ENCODE measurements around the gene POMT2. TPM values are rescaled to one million over a fixed set of nuclear protein-coding genes. Genes with fewer than 3 reads are reported as not detected.
"Not testable (repeated sequence)": the region's sequence is repeated elsewhere in the genome, so short reads cannot be mapped to it uniquely, and the experiment has no call there.

Gene POMT2
- total and polyA plus RNA-seq, 4 experiments from 2014 or later = 0.86 to 15.2 (median 7.1) TPM

DNA sequence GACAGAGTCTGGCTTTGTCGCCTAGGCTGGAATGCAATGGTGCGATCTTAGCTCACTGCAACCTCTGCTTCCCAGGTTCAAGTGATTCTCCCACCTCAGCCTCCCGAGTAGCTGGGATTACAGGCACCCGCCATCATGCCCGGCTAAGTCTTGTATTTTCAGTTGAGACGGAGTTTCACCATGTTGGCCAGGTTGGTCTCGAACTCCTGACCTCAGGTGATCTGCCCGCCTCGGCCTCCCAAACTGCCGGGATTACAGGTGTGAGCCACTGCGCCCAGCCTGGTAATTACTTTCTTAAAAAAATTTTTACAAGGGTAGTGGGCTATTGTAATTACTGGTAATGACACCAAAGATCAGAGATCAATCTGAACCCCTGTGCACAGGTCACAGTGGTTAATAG, 1.9 kb downstream of the POMT2 start:
- DNase-seq; POLR2A ChIA-PET (ENCODE audit: partially characterized antibody); H3K27ac ChIP-seq (ENCODE audit: low read depth, low read length); H3K36me3 Mint-ChIP-seq; H3K27me3 Mint-ChIP-seq; H3K9me3 Mint-ChIP-seq; H3K36me3 ChIP-seq (ENCODE audit: insufficient read depth, low read length); H3K9me3 ChIP-seq (ENCODE audit: control insufficient read depth in 1 of 2, low read length in 2 of 2); CTCF ChIA-PET (ENCODE audit: partially characterized antibody); H3K27me3 ChIP-seq (ENCODE audit: insufficient read depth, low read length); H3K4me3 ChIP-seq (ENCODE audit: low read length in 2 of 2): not testable (repeated sequence)
- intact Hi-C loops (cut with micrococcal nuclease) = loop anchor here (5.0 kb wide), 1 partner anchor 181 kb away; no protein-coding TSS in a partner anchor
- peaks cover 12% of the 10 kb centered on the region for H3K4me1 ChIP-seq (ENCODE audit: insufficient read depth, low read length)
- peak overlapping the region in 1 of 8 donors; percentile 6 for H3K4me3 Mint-ChIP-seq
- H3K4me1 Mint-ChIP-seq = peaks cover 8 to 27% (median 14%) of the 10 kb centered on the region in 4 donors
- H3K27ac Mint-ChIP-seq = peak overlapping the region in 1 of 7 donors; percentile 10

DNA sequence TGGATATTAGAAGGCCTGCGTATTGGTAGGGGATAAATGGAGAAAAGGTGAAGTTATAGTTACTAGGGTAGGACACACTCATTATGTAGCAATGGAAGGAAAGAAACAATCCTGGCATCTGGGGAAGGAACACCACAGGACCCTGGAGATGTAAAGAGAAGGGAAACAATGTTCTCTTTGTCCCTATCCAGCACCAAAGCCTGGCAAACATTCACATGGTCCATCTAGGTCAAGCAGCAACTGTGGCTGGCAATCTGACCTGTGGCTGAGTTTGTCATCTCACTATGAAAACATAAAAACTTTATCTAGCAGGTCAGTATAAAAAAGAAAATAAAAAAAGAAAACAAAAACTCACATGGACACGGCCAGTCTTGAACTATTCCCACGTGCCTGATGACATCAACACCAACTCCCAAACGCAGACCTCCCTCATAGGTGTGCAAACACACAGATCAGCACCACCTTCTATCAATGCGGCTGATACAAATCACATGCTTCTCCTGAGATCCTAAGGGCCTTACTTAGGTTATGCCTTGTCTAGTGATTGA, 2.6 kb downstream of the POMT2 start:
- Mint-ChIP-seq H3K4me1 (peaks cover 8 to 27% (median 14%) of the 10 kb centered on the region in 4 donors), H3K27me3 (no peaks in the 10 kb centered on the region), H3K27ac (no peak overlapping the region), H3K36me3 (peaks cover 0 to 9% of the 10 kb centered on the region in 2 donors), H3K9me3 (no peaks in the 10 kb centered on the region), H3K4me3 (no peak overlapping the region)
- ChIA-PET POLR2A (ENCODE audit: partially characterized antibody) (no interaction called here), CTCF (ENCODE audit: partially characterized antibody) (no interaction called here)
- peaks cover 12% of the 10 kb centered on the region for H3K4me1 ChIP-seq (ENCODE audit: insufficient read depth, low read length)
- no peak for DNase-seq
- H3K36me3 ChIP-seq (ENCODE audit: insufficient read depth, low read length) = no peaks in the 10 kb centered on the region
- H3K27ac ChIP-seq (ENCODE audit: low read depth, low read length) = no peak overlapping the region
- H3K4me3 ChIP-seq (ENCODE audit: low read length in 2 of 2) = no peak overlapping the region
- no peaks in the 10 kb centered on the region for H3K27me3 ChIP-seq (ENCODE audit: insufficient read depth, low read length)
- no peaks in the 10 kb centered on the region for H3K9me3 ChIP-seq (ENCODE audit: control insufficient read depth in 1 of 2, low read length in 2 of 2)
- intact Hi-C loops (cut with micrococcal nuclease) = loop anchor here (5.0 kb wide), 1 partner anchor 181 kb away; no protein-coding TSS in a partner anchor

GRCh38 chr14:77316872-77317301, 3.8 kb downstream of the POMT2 start:
- H3K36me3 Mint-ChIP-seq = peaks cover 0 to 9% of the 10 kb centered on the region in 2 donors
- Histone ChIP-seq H3K9me3 (ENCODE audit: control insufficient read depth in 1 of 2, low read length in 2 of 2) (no peaks in the 10 kb centered on the region), H3K36me3 (ENCODE audit: insufficient read depth, low read length) (no peaks in the 10 kb centered on the region), H3K4me3 (ENCODE audit: low read length in 2 of 2) (no peak overlapping the region), H3K27me3 (ENCODE audit: insufficient read depth, low read length) (no peaks in the 10 kb centered on the region), H3K27ac (ENCODE audit: low read depth, low read length) (no peak overlapping the region), H3K4me1 (ENCODE audit: insufficient read depth, low read length) (peaks cover 6% of the 10 kb centered on the region)
- H3K4me1 Mint-ChIP-seq = peaks cover 4 to 17% (median 8%) of the 10 kb centered on the region in 4 donors
- H3K27ac Mint-ChIP-seq = peak overlapping the region in 1 of 7 donors; percentile 13
- H3K4me3 Mint-ChIP-seq = no peak overlapping the region
- no peaks in the 10 kb centered on the region for H3K27me3 Mint-ChIP-seq
- no peak for DNase-seq
- no peaks in the 10 kb centered on the region for H3K9me3 Mint-ChIP-seq
- POLR2A ChIA-PET (ENCODE audit: partially characterized antibody) = interaction anchor here (0.6 to 1.3 kb wide), 2 partner anchors 10 to 193 kb away, joined by 3 to 4 read pairs; no protein-coding TSS in a partner anchor
- intact Hi-C loops (cut with micrococcal nuclease) = loop anchor here (1.0 to 5.0 kb wide), 5 partner anchors 16 to 445 kb away; no protein-coding TSS in a partner anchor
- CTCF ChIA-PET (ENCODE audit: partially characterized antibody) = interaction anchor here (0.6 to 4.1 kb wide), 25 partner anchors 8 to 454 kb away, joined by 3 to 70 read pairs (median 10); partner anchors contain the start of genes CIPC, SAMD15 and TMED8

DNA sequence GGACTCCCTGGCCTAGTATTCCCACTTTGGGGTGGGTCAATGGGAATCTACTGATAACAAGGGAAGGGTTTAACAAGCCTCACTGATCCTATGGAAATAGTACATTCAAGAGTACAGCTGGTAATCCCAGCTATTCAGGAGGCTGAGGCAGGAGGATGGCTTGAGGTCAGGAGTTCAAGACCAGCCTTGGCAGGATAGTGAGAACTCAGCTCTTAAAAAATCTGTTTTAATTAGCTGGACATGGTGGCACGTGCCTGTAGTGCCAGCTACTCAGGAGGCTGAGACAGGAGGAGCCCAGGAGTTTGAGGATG, 4.5 kb downstream of the POMT2 start:
- CTCF ChIA-PET (ENCODE audit: partially characterized antibody) = interaction anchor here (0.7 to 4.1 kb wide), 46 partner anchors 9 to 505 kb away, joined by 3 to 70 read pairs (median 5); partner anchors contain the start of genes CIPC, SAMD15 and TMED8
- Mint-ChIP-seq H3K4me1 (peaks cover 4 to 11% (median 6%) of the 10 kb centered on the region in 4 donors), H3K36me3 (peaks cover 4% of the 10 kb centered on the region in 2 donors), H3K4me3 (peak overlapping the region in 1 of 8 donors; percentile 72), H3K27ac (peak overlapping the region in 1 of 7 donors; percentile 62), H3K9me3 (no peaks in the 10 kb centered on the region), H3K27me3 (no peaks in the 10 kb centered on the region)
- H3K36me3 ChIP-seq (ENCODE audit: insufficient read depth, low read length) = no peaks in the 10 kb centered on the region
- intact Hi-C loops (cut with micrococcal nuclease) = loop anchor here (1.0 to 5.0 kb wide), 5 partner anchors 15 to 444 kb away; no protein-coding TSS in a partner anchor
- POLR2A ChIA-PET (ENCODE audit: partially characterized antibody) = interaction anchor here (1.0 to 1.3 kb wide), 3 partner anchors 9 to 221 kb away, joined by 3 to 4 read pairs (median 3); no protein-coding TSS in a partner anchor
- no peaks in the 10 kb centered on the region for H3K9me3 ChIP-seq (ENCODE audit: control insufficient read depth in 1 of 2, low read length in 2 of 2)
- H3K4me1 ChIP-seq (ENCODE audit: insufficient read depth, low read length) = peaks cover 4% of the 10 kb centered on the region
- H3K27ac ChIP-seq (ENCODE audit: low read depth, low read length) = no peak overlapping the region
- no peak for DNase-seq
- H3K27me3 ChIP-seq (ENCODE audit: insufficient read depth, low read length) = no peaks in the 10 kb centered on the region
- H3K4me3 ChIP-seq (ENCODE audit: low read length in 2 of 2) = no peak overlapping the region

- no peak overlapping the region for H3K4me3 Mint-ChIP-seq
- Histone ChIP-seq H3K9me3 (ENCODE audit: control insufficient read depth in 1 of 2, low read length in 2 of 2) (no peaks in the 10 kb centered on the region), H3K4me1 (ENCODE audit: insufficient read depth, low read length) (peaks cover under 1% of the 10 kb centered on the region), H3K27ac (ENCODE audit: low read depth, low read length) (no peak overlapping the region), H3K27me3 (ENCODE audit: insufficient read depth, low read length) (no peaks in the 10 kb centered on the region), H3K36me3 (ENCODE audit: insufficient read depth, low read length) (no peaks in the 10 kb centered on the region), H3K4me3 (ENCODE audit: low read length in 2 of 2) (no peak overlapping the region)
- ChIA-PET POLR2A (ENCODE audit: partially characterized antibody) (no interaction called here), CTCF (ENCODE audit: partially characterized antibody) (interaction anchor here (0.6 to 4.1 kb wide), 21 partner anchors 9 to 504 kb away, joined by 3 to 70 read pairs (median 7); no protein-coding TSS in a partner anchor)
- H3K4me1 Mint-ChIP-seq = peaks cover 0 to 1% (median under 1%) of the 10 kb centered on the region in 4 donors
- H3K27me3 Mint-ChIP-seq = no peaks in the 10 kb centered on the region
- DNase-seq = no peak
- H3K27ac Mint-ChIP-seq = no peak overlapping the region
- intact Hi-C loops (cut with micrococcal nuclease) = loop anchor here (5.0 kb wide), 1 partner anchor 177 kb away; no protein-coding TSS in a partner anchor
- H3K36me3 Mint-ChIP-seq = peaks cover 0 to 4% of the 10 kb centered on the region in 2 donors
- no peaks in the 10 kb centered on the region for H3K9me3 Mint-ChIP-seq
Observed at GRCh38 chr14:77314539-77315457, 5.9 kb downstream of the POMT2 start.

DNA sequence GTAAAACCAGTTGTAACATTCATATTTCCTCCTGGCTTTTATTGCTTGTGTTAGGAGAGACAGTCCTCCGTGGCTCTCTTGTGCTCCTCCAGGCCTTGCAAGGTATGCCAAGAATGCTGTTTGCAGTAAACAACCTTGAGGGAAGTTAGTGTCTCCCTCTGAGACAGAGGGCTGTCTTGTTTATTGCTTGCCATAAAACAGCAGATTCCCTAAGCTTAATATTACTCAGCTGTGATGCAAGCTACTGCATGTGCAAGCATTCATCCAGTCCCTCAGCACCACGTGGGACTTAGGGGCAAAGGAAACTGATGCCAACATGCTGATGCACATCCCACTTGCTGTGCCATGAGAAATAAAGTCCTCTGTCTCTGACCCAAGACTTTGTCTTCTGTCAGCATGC, 6.6 kb downstream of the POMT2 start:
- Mint-ChIP-seq H3K36me3 (peaks cover 0 to 4% of the 10 kb centered on the region in 2 donors), H3K4me1 (no peaks in the 10 kb centered on the region), H3K4me3 (no peak overlapping the region), H3K27ac (no peak overlapping the region), H3K27me3 (no peaks in the 10 kb centered on the region), H3K9me3 (no peaks in the 10 kb centered on the region)
- POLR2A ChIA-PET (ENCODE audit: partially characterized antibody) = no interaction called here
- intact Hi-C loops (cut with micrococcal nuclease) = no loop called here
- CTCF ChIA-PET (ENCODE audit: partially characterized antibody) = interaction anchor here (0.7 to 4.1 kb wide), 4 partner anchors 9 to 163 kb away, joined by 3 to 70 read pairs (median 30); no protein-coding TSS in a partner anchor
- no peaks in the 10 kb centered on the region for H3K27me3 ChIP-seq (ENCODE audit: insufficient read depth, low read length)
- no peak overlapping the region for H3K27ac ChIP-seq (ENCODE audit: low read depth, low read length)
- no peaks in the 10 kb centered on the region for H3K4me1 ChIP-seq (ENCODE audit: insufficient read depth, low read length)
- H3K9me3 ChIP-seq (ENCODE audit: control insufficient read depth in 1 of 2, low read length in 2 of 2) = no peaks in the 10 kb centered on the region
- no peak overlapping the region for H3K4me3 ChIP-seq (ENCODE audit: low read length in 2 of 2)
- no peak for DNase-seq
- no peaks in the 10 kb centered on the region for H3K36me3 ChIP-seq (ENCODE audit: insufficient read depth, low read length)

- CTCF ChIA-PET (ENCODE audit: partially characterized antibody) = interaction anchor here (0.6 to 1.1 kb wide), 2 partner anchors 243 to 413 kb away, joined by 3 read pairs; no protein-coding TSS in a partner anchor
- POLR2A ChIA-PET (ENCODE audit: partially characterized antibody) = no interaction called here
Observed at GRCh38 chr14:77313371-77313770, 7.3 kb downstream of the POMT2 start.

More at GRCh38 chr14:77313371-77313770, 7.3 kb downstream of the POMT2 start:
- no peak for DNase-seq
- Histone ChIP-seq H3K27ac (ENCODE audit: low read depth, low read length) (no peak overlapping the region), H3K4me3 (ENCODE audit: low read length in 2 of 2) (no peak overlapping the region), H3K27me3 (ENCODE audit: insufficient read depth, low read length) (no peaks in the 10 kb centered on the region), H3K4me1 (ENCODE audit: insufficient read depth, low read length) (no peaks in the 10 kb centered on the region), H3K36me3 (ENCODE audit: insufficient read depth, low read length) (no peaks in the 10 kb centered on the region), H3K9me3 (ENCODE audit: control insufficient read depth in 1 of 2, low read length in 2 of 2) (no peaks in the 10 kb centered on the region)
- Mint-ChIP-seq H3K27ac (no peak overlapping the region), H3K9me3 (no peaks in the 10 kb centered on the region), H3K27me3 (no peaks in the 10 kb centered on the region), H3K4me3 (no peak overlapping the region), H3K36me3 (peaks cover 0 to 4% of the 10 kb centered on the region in 2 donors), H3K4me1 (no peaks in the 10 kb centered on the region)
- intact Hi-C loops (cut with micrococcal nuclease) = no loop called here

All from CD4-positive, alpha-beta memory T cell (primary cell).